ENCODE results near the gene SLC25A25. TPM values are rescaled to one million over a fixed set of nuclear protein-coding genes. Genes with fewer than 3 reads are reported as not detected.

SLC25A25 gene
- total RNA-seq, 2 donors from 2014 or later = 30.1 to 33.9 TPM

DNA sequence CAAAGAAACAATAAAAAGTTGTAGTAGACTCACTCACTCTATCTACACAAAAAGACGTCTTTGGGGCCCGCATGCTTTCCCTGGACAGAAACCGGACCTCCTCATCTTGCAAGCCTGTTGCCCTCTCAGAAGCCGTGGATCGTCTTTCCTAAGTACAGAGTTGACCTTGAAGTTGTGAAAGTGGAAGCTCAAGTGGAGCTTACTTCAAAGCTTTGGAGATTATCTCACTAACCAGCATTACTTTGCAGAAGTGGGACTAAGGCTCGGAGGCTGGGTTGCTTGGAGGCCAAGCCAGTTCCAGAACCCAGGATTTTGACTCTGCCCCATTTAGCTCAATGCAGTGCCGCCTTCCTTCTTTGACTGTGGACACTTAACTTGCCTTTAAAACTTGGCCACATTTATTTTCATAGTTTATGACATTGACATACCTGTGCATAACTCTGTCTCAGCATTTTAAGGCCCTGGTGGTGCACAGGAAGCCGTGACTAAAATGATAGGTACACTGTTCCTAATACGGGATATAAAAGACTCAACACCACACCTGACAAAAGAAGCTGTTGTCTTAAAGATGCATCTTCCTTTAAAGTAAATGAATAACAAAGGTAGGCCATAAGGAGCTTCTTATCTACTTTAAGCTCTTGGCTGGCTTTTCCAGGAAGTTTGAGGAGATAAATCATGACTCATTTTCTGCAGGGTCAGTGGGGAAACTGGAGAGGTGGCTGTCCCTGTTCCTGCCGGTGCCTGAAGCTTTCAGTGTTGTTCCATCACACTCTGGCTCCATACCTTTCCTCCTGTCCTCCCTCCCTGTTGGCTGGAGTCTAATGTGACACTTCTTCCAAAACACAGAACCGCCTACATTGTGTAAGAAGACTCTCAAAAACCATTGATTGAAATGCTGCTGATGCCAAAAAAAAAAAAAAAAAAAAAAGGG is 10.7 kb downstream of the SLC25A25 start:
- peaks cover 26 to 57% of the 10 kb centered on the region in 2 donors for H3K4me1 ChIP-seq (ENCODE audit: control insufficient read depth in 1 of 2, low read depth in 2 of 2)
- DNase-seq (ENCODE audit: low spot score) (no peak), ATAC-seq (ENCODE audit: insufficient number of reproducible peaks, low FRiP score, low read depth) (no peak)
- no peak overlapping the region for H3K27ac ChIP-seq
- TF ChIP-seq, protein P1, sequence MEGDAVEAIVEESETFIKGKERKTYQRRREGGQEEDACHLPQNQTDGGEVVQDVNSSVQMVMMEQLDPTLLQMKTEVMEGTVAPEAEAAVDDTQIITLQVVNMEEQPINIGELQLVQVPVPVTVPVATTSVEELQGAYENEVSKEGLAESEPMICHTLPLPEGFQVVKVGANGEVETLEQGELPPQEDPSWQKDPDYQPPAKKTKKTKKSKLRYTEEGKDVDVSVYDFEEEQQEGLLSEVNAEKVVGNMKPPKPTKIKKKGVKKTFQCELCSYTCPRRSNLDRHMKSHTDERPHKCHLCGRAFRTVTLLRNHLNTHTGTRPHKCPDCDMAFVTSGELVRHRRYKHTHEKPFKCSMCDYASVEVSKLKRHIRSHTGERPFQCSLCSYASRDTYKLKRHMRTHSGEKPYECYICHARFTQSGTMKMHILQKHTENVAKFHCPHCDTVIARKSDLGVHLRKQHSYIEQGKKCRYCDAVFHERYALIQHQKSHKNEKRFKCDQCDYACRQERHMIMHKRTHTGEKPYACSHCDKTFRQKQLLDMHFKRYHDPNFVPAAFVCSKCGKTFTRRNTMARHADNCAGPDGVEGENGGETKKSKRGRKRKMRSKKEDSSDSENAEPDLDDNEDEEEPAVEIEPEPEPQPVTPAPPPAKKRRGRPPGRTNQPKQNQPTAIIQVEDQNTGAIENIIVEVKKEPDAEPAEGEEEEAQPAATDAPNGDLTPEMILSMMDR (IDR thresholded peaks at IDR 0.05) = no peak
- no peaks in the 10 kb centered on the region for H3K27me3 ChIP-seq (replicated peaks; ENCODE audit: insufficient read depth)
- H3K4me3 ChIP-seq = no peak overlapping the region
- H3K36me3 ChIP-seq = no peaks in the 10 kb centered on the region
- H3K9me3 ChIP-seq = no peaks in the 10 kb centered on the region

DNA sequence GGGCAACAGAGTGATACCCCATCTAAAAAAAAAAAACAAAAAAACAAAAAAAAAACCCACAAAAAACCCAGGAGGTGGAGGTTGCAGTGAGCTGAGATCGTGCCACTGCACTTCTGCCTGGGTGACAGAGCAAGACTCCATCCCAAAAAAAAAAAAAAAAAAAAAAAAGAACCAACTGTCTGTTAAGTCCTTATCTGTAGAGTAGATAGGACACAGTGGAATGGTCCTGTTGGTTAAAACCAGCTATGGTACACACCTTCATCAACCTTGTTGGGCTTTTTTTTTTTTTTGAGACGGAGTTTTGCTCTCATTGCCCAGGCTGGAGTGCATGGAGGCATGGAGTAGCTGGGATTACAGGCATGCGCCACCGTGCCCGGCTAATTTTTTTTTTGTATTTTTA is 12.2 kb downstream of the SLC25A25 start:
- Histone ChIP-seq H3K36me3 (no peaks in the 10 kb centered on the region), H3K4me1 (ENCODE audit: control insufficient read depth in 1 of 2, low read depth in 2 of 2) (peaks cover 19 to 43% of the 10 kb centered on the region in 2 donors), H3K4me3 (no peak overlapping the region), H3K9me3 (no peaks in the 10 kb centered on the region), H3K27me3 (replicated peaks; ENCODE audit: insufficient read depth) (no peaks in the 10 kb centered on the region), H3K27ac (no peak overlapping the region)
- TF ChIP-seq, protein P1 (IDR thresholded peaks at IDR 0.05) = no peak
- no peak for ATAC-seq (ENCODE audit: insufficient number of reproducible peaks, low FRiP score, low read depth)
- DNase-seq (ENCODE audit: low spot score) = no peak

DNA sequence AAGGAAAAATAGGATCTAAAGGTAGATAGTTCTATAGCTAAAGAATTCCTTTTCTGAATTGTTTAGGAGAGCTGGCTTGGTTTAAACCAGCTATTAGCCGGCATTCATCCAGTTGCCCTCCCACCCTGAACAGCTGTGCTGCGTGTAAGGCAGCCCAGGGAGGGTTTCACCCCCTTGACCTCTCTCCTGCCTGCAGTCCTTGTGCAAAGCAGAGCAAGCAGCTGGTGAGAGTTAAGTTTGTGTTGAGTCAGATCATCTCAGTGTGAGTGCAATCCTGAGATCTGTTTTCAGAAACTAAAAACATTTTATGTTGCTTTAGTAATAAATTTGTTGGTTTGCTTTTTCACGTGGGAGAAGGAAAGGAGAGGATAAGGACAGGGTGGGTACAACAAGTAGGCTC is 13.0 kb downstream of the SLC25A25 start:
- Histone ChIP-seq H3K27me3 (replicated peaks; ENCODE audit: insufficient read depth) (no peaks in the 10 kb centered on the region), H3K36me3 (no peaks in the 10 kb centered on the region), H3K9me3 (no peaks in the 10 kb centered on the region), H3K27ac (peak overlapping the region in 1 of 2 donors; percentile 58), H3K4me1 (ENCODE audit: control insufficient read depth in 1 of 2, low read depth in 2 of 2) (peaks cover 19 to 39% of the 10 kb centered on the region in 2 donors), H3K4me3 (no peak overlapping the region)
- TF ChIP-seq, protein P1 (IDR thresholded peaks at IDR 0.05) = no peak
- DNase-seq (ENCODE audit: low spot score) (no peak), ATAC-seq (ENCODE audit: insufficient number of reproducible peaks, low FRiP score, low read depth) (no peak)

DNA sequence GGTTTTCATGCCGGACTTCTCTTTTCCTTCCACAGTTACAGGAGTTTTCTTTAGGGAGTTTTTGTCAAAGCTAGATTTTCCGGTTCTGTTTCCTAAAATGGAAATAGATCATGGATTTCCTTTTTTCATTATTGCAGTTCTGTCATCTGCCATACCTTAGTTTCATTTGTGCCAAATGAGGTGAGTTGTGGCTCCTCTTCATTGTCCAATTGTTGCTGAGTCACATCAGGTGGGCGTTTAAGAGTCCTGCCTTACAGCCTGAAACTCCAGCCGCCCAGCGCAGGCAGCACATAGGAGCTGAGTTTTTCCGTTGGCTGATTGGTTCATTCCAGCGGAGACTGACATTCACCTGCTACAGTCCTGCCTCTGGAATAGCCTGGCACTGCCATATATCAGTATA is 14.1 kb downstream of the SLC25A25 start:
- DNase-seq (ENCODE audit: low spot score) (no peak), ATAC-seq (ENCODE audit: insufficient number of reproducible peaks, low FRiP score, low read depth) (no peak)
- peak overlapping the region in 1 of 2 donors; percentile 58 for H3K27ac ChIP-seq
- H3K36me3 ChIP-seq = no peaks in the 10 kb centered on the region
- H3K4me3 ChIP-seq = no peak overlapping the region
- no peaks in the 10 kb centered on the region for H3K27me3 ChIP-seq (replicated peaks; ENCODE audit: insufficient read depth)
- TF ChIP-seq, protein P1 (IDR thresholded peaks at IDR 0.05) = no peak
- H3K9me3 ChIP-seq = no peaks in the 10 kb centered on the region
- peaks cover 19 to 39% of the 10 kb centered on the region in 2 donors for H3K4me1 ChIP-seq (ENCODE audit: control insufficient read depth in 1 of 2, low read depth in 2 of 2)

DNA sequence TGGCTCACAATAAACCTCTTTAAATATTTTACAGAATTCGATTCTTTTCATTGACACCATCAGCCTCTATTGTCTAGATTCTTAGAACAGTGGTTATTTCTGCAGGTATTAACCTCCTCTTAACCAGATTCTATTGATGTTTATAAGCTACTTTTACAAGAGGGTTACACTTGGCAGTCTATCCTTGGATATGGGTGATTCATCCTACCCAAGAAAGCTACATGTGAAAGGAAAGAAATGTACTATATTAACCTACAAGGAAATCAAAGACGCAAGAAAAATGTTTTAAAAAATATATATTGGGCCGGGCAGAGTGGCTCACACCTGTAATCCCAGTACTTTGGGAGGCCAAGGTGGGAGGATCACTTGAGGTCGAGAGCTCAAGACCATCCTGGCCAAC is 16.7 kb downstream of the SLC25A25 start:
- Histone ChIP-seq H3K4me1 (ENCODE audit: control insufficient read depth in 1 of 2, low read depth in 2 of 2) (peaks cover 15 to 22% of the 10 kb centered on the region in 2 donors), H3K27ac (no peak overlapping the region)

More for the DNA sequence above, 16.7 kb downstream of the SLC25A25 start:
- TF ChIP-seq, protein P1 (IDR thresholded peaks at IDR 0.05) = no peak
- H3K36me3 ChIP-seq = no peaks in the 10 kb centered on the region
- DNase-seq (ENCODE audit: low spot score) = no peak
- no peaks in the 10 kb centered on the region for H3K9me3 ChIP-seq
- no peaks in the 10 kb centered on the region for H3K27me3 ChIP-seq (replicated peaks; ENCODE audit: insufficient read depth)
- H3K4me3 ChIP-seq = no peak overlapping the region
- no peak for ATAC-seq (ENCODE audit: insufficient number of reproducible peaks, low FRiP score, low read depth)
